H9 (cell line): ENCODE results near the gene LRRC27. TPM values are rescaled to one million over a fixed set of nuclear protein-coding genes. Genes with fewer than 3 reads are reported as not detected.

ENCODE experiments used
- DNase-seq: peaks from one replicate; pipeline ENCODE4 v3.0.0-alpha.2; 2017
- H2AFZ ChIP-seq: one replicate; pipeline ENCODE4 v1.6.1; 2013; ENCODE audit warnings: mild to moderate bottlenecking, low read length, control low read depth, moderate library complexity
- H2AK5ac ChIP-seq: 2 replicates; pipeline ENCODE4 v1.6.1; 2013; ENCODE audit warnings: low read length, control low read depth, mixed read lengths; ENCODE audit not compliant: insufficient read length
- H2BK120ac ChIP-seq: one replicate; pipeline ENCODE4 v1.6.1; 2013; ENCODE audit warnings: low read depth, mild to moderate bottlenecking, low read length, control low read depth, inconsistent platforms; ENCODE audit not compliant: poor library complexity, severe bottlenecking
- H2BK12ac ChIP-seq: 2 replicates; pipeline ENCODE4 v1.6.1; 2013; ENCODE audit warnings: low read length, control low read depth, mixed read lengths, low read depth; ENCODE audit not compliant: insufficient read length
- H2BK15ac ChIP-seq: 2 replicates; pipeline ENCODE4 v1.6.1; 2013; ENCODE audit warnings: low read depth, low read length, control low read depth
- H2BK20ac ChIP-seq: one replicate; pipeline ENCODE4 v1.6.1; 2013; ENCODE audit warnings: low read depth, mild to moderate bottlenecking, low read length, control low read depth, inconsistent platforms; ENCODE audit not compliant: poor library complexity, severe bottlenecking
- H2BK5ac ChIP-seq: 2 replicates; pipeline ENCODE4 v1.6.1; 2013; ENCODE audit warnings: low read length, control low read depth, mixed read lengths; ENCODE audit not compliant: insufficient read length
- H3K14ac ChIP-seq: 2 replicates; pipeline ENCODE4 v1.6.1; 2013; ENCODE audit warnings: low read length, control low read depth; ENCODE audit not compliant: insufficient read depth
- H3K18ac ChIP-seq: 2 replicates; pipeline ENCODE4 v1.6.1; 2013; ENCODE audit warnings: low read depth, mild to moderate bottlenecking, mixed read lengths, low read length, control low read depth; ENCODE audit not compliant: insufficient read length
- H3K23ac ChIP-seq: 2 replicates; pipeline ENCODE4 v1.6.1; 2013; ENCODE audit warnings: low read length, control low read depth, mixed read lengths, low read depth; ENCODE audit not compliant: insufficient read length
- H3K23me2 ChIP-seq: 2 replicates; pipeline ENCODE4 v1.6.1; 2013; ENCODE audit warnings: low read depth, mild to moderate bottlenecking, mixed read lengths, low read length, control low read depth; ENCODE audit not compliant: insufficient read length, poor library complexity, severe bottlenecking
- H3K27ac ChIP-seq: 2 replicates; pipeline ENCODE4 v1.5.1; 2013; ENCODE audit warnings: low read length, control low read depth, mixed read lengths, low read depth; ENCODE audit not compliant: insufficient read length
- H3K27me3 ChIP-seq: 2 replicates; pipeline ENCODE4 v1.6.1; 2013; ENCODE audit warnings: low read length, control low read depth, inconsistent platforms; ENCODE audit not compliant: insufficient read depth
- H3K4ac ChIP-seq: 2 replicates; pipeline ENCODE4 v1.6.1; 2013; ENCODE audit warnings: low read depth, mild to moderate bottlenecking, control low read depth, inconsistent platforms, low read length, moderate library complexity
- H3K4me1 ChIP-seq: 2 replicates; pipeline ENCODE4 v1.6.1; 2013; ENCODE audit warnings: low read length, control low read depth, inconsistent platforms; ENCODE audit not compliant: insufficient read depth
- H3K4me2 ChIP-seq: 2 replicates; pipeline ENCODE4 v1.6.1; 2013; ENCODE audit warnings: low read length, control low read depth, mixed read lengths; ENCODE audit not compliant: insufficient read length, insufficient read depth
- H3K56ac ChIP-seq: 2 replicates; pipeline ENCODE4 v1.6.1; 2013; ENCODE audit warnings: low read depth, mild to moderate bottlenecking, mixed read lengths, low read length, control low read depth; ENCODE audit not compliant: insufficient read length
- H3K79me1 ChIP-seq: 2 replicates; pipeline ENCODE4 v1.6.1; 2013; ENCODE audit warnings: low read depth, mild to moderate bottlenecking, moderate library complexity, low read length, control low read depth, inconsistent platforms; ENCODE audit not compliant: insufficient read depth, poor library complexity, severe bottlenecking
- H3K79me2 ChIP-seq: 2 replicates; pipeline ENCODE4 v1.6.1; 2013; ENCODE audit warnings: low read length, control low read depth, inconsistent platforms; ENCODE audit not compliant: insufficient read depth
- H3K9ac ChIP-seq: 2 replicates; pipeline ENCODE4 v1.6.1; 2013; ENCODE audit warnings: low read length, control low read depth, mixed read lengths; ENCODE audit not compliant: insufficient read length; ENCODE audit errors: extremely low read depth
- H3K9me3 ChIP-seq: one replicate; pipeline ENCODE4 v1.6.1; 2013; ENCODE audit warnings: low read depth, low read length, inconsistent platforms; ENCODE audit not compliant: control insufficient read depth
- H3T11ph ChIP-seq: one replicate; pipeline ENCODE4 v1.6.1; 2013; ENCODE audit warnings: mild to moderate bottlenecking, low read length, control low read depth, inconsistent platforms
- H4K20me1 ChIP-seq: one replicate; pipeline ENCODE4 v1.6.1; 2013; ENCODE audit not compliant: control insufficient read depth, insufficient read length, insufficient read depth
- H4K5ac ChIP-seq: 2 replicates; pipeline ENCODE4 v1.6.1; 2013; ENCODE audit warnings: low read depth, mild to moderate bottlenecking, mixed read lengths, low read length, control low read depth; ENCODE audit not compliant: insufficient read length
- H4K8ac ChIP-seq: replicated peaks from 2 replicates; pipeline ENCODE4 v1.6.1; 2013; ENCODE audit warnings: low read length, control low read depth, mixed read lengths, low read depth; ENCODE audit not compliant: insufficient read length
- H4K91ac ChIP-seq: 2 replicates; pipeline ENCODE4 v1.6.1; 2013; ENCODE audit warnings: low read depth, mild to moderate bottlenecking, moderate library complexity, mixed read lengths, low read length, control low read depth; ENCODE audit not compliant: insufficient read length
- H3K27ac Mint-ChIP-seq, 3 experiments: 2 replicates in 2 of 3; 3 replicates in 1 of 3; pipeline ENCODE4 v1.8.0; 2020 to 2021; ENCODE audit warnings: mixed read lengths in 3 of 3, mild to moderate bottlenecking in 1 of 3, moderate library complexity in 1 of 3
- H3K27me3 Mint-ChIP-seq: 2 replicates; pipeline ENCODE4 v1.8.0; 2021; ENCODE audit warnings: low read depth, mild to moderate bottlenecking, moderate library complexity, mixed read lengths
- H3K36me3 Mint-ChIP-seq, 3 experiments: 2 replicates in 2 of 3; 3 replicates in 1 of 3; pipeline ENCODE4 v1.8.0; 2020 to 2021; ENCODE audit warnings: low read depth in 3 of 3, mixed read lengths in 3 of 3; ENCODE audit not compliant: insufficient read depth in 1 of 3
- H3K4me1 Mint-ChIP-seq, 2 experiments: 2 replicates each; pipeline ENCODE4 v1.8.0; 2020; ENCODE audit warnings: mixed read lengths in 2 of 2
- H3K4me3 Mint-ChIP-seq, 2 experiments: 2 replicates in 1 of 2; 3 replicates in 1 of 2; pipeline ENCODE4 v1.8.0; 2020 to 2021; ENCODE audit warnings: mild to moderate bottlenecking in 2 of 2, mixed read lengths in 2 of 2, moderate library complexity in 1 of 2
- H3K9me3 Mint-ChIP-seq, 2 experiments: 2 replicates in 1 of 2; 3 replicates in 1 of 2; pipeline ENCODE4 v1.8.0; 2020; ENCODE audit warnings: mild to moderate bottlenecking in 2 of 2, mixed read lengths in 2 of 2, moderate library complexity in 1 of 2
- WGBS: extraction: QIAGEN DNeasy Blood & Tissue Kit; methylation state at CpG from one replicate; pipeline ENCODE4 v1.1.7; 2013; ENCODE audit warnings: missing lambda C conversion rate, low lambda C conversion rate, mixed read lengths; ENCODE audit not compliant: insufficient read length; ENCODE audit errors: extremely low coverage; 5-methylcytosine and 5-hydroxymethylcytosine counted together
- total RNA-seq: library from RNA; stranded (reverse); gene quantifications from 2 replicates; pipeline ENCODE4 v1.2.1, GENCODE V29; 2021
- TF ChIP-seq, protein P1 (sequence below): fragments of 200-600 bp; sonication (generic); conservative IDR thresholded peaks from 3 replicates; pipeline ENCODE4 v1.8.0; 2021; ENCODE audit warnings: antibody characterized with exemption, mild to moderate bottlenecking

The LRRC27 gene
- total RNA-seq, 1 experiment from 2014 or later = 2.7 TPM

DNA sequence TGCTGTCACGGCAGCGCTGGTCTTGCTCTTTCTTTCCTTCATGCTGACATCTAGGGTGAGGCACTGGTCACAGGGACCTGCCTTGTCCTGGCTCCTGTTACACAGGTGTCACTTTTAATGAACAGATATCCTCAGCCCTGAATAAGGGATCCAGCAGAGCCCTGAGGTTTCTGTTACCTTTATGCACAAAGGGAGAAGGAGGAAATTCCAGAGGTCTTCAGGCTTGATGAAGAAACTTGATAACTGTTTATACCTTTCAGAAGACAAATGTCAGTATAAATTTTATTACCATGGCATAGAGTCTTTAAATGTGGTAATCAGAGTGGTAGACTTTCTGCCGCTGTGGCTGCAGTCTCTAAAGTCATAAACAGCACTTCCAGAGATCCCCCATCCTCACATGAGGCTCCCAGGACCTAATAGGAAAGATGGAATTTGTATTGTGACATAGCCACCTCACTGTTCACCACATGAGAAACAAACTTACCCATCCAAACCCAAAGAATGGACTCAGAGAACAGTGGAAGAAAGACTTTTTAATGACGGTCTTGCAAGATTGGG, 2.7 kb downstream of the LRRC27 start:
- H3K4ac ChIP-seq = no peak overlapping the region
- no peak overlapping the region for H3K56ac ChIP-seq
- Mint-ChIP-seq H3K36me3 (peaks cover 2 to 8% (median 7%) of the 10 kb centered on the region in 3 experiments; a peak in 5 of 7 replicates), H3K27me3 (peaks cover 17% of the 10 kb centered on the region), H3K27ac (no peak overlapping the region), H3K4me3 (peak overlapping the region in 1 of 2 experiments; percentile 38; a peak in 1 of 5 replicates), H3K4me1 (peaks cover 23 to 43% of the 10 kb centered on the region in 2 experiments), H3K9me3 (no peaks in the 10 kb centered on the region; a peak in 1 of 5 replicates)
- H4K8ac ChIP-seq = no peak overlapping the region
- H2AK5ac ChIP-seq = no peak overlapping the region
- H3K18ac ChIP-seq = no peak overlapping the region
- no peak for DNase-seq
- H3K79me2 ChIP-seq = peaks cover 8% of the 10 kb centered on the region
- H2AFZ ChIP-seq = no peak overlapping the region
- no peak overlapping the region for H2BK20ac ChIP-seq
- H2BK12ac ChIP-seq = no peak overlapping the region
- H3K9me3 ChIP-seq = no peaks in the 10 kb centered on the region
- H2BK120ac ChIP-seq = no peak overlapping the region
- no peak overlapping the region for H3K14ac ChIP-seq
- H3K23me2 ChIP-seq = peaks cover 11% of the 10 kb centered on the region
- WGBS = no CpG with 5 or more reads among the region's 4 CpGs
- no peak overlapping the region for H3T11ph ChIP-seq
- H3K4me2 ChIP-seq = no peak overlapping the region
- H4K5ac ChIP-seq = no peak overlapping the region
- no peak overlapping the region for H3K23ac ChIP-seq
- no peak overlapping the region for H4K91ac ChIP-seq
- no peak overlapping the region for H2BK5ac ChIP-seq
- H4K20me1 ChIP-seq = no peaks in the 10 kb centered on the region
- no peaks in the 10 kb centered on the region for H3K79me1 ChIP-seq
- H3K9ac ChIP-seq = no peak overlapping the region
- no peaks in the 10 kb centered on the region for H3K27me3 ChIP-seq
- no peak overlapping the region for H3K27ac ChIP-seq
- no peak overlapping the region for H2BK15ac ChIP-seq
- TF ChIP-seq, protein P1, sequence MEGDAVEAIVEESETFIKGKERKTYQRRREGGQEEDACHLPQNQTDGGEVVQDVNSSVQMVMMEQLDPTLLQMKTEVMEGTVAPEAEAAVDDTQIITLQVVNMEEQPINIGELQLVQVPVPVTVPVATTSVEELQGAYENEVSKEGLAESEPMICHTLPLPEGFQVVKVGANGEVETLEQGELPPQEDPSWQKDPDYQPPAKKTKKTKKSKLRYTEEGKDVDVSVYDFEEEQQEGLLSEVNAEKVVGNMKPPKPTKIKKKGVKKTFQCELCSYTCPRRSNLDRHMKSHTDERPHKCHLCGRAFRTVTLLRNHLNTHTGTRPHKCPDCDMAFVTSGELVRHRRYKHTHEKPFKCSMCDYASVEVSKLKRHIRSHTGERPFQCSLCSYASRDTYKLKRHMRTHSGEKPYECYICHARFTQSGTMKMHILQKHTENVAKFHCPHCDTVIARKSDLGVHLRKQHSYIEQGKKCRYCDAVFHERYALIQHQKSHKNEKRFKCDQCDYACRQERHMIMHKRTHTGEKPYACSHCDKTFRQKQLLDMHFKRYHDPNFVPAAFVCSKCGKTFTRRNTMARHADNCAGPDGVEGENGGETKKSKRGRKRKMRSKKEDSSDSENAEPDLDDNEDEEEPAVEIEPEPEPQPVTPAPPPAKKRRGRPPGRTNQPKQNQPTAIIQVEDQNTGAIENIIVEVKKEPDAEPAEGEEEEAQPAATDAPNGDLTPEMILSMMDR = no peak
- peaks cover 4% of the 10 kb centered on the region; the same call in 1 of the 2 replicates for H3K4me1 ChIP-seq
